Cardiac muscle cell (in vitro differentiated cells and primary cell): ENCODE results near the gene MRPS15. TPM values are rescaled to one million over a fixed set of nuclear protein-coding genes. Genes with fewer than 3 reads are reported as not detected.

Source experiments
- DNase-seq, 2 donors: peaks; one replicate each; pipeline versions ENCODE4 v3.0.0 to v3.0.0-alpha.2; 2010 to 2017; ENCODE audit warnings: low read depth in 1 of 2, low spot score in 1 of 2
- H3K27ac ChIP-seq: fragments of 200-600 bp; sonication (generic); 2 replicates; pipeline ENCODE4 v1.5.1; 2016
- H3K27me3 ChIP-seq: fragments of 200-600 bp; sonication (generic); 2 replicates; pipeline ENCODE4 v1.6.0; 2016; ENCODE audit warnings: control low read depth
- H3K36me3 ChIP-seq: fragments of 200-600 bp; sonication (generic); 2 replicates; pipeline ENCODE4 v1.5.1; 2016; ENCODE audit warnings: control low read depth
- H3K4me1 ChIP-seq: fragments of 200-600 bp; sonication (generic); 2 replicates; pipeline ENCODE4 v1.8.1; 2017; ENCODE audit warnings: low read depth, mild to moderate bottlenecking, mixed run types
- H3K4me3 ChIP-seq: fragments of 200-600 bp; sonication (generic); 2 replicates; pipeline ENCODE4 v1.5.1; 2016; ENCODE audit warnings: mild to moderate bottlenecking
- H3K9me3 ChIP-seq: fragments of 200-600 bp; sonication (generic); 2 replicates; pipeline ENCODE4 v1.5.1; 2017; ENCODE audit warnings: low read depth, mild to moderate bottlenecking, control low read depth
- CTCF ChIP-seq: IDR thresholded peaks from 2 replicates; pipeline ENCODE4 v1.5.1; 2012; ENCODE audit warnings: low read depth, mild to moderate bottlenecking, low read length
- polyA plus RNA-seq: library from polyadenylated mRNA; unstranded; fragments of >200 nt; fragmentation: Nextera tagmentation; extraction: Ambion mirVana; gene quantifications from 2 replicates; pipeline ENCODE4 v1.2.1, GENCODE V29; 2016
- total RNA-seq: library from RNA; depleted of rRNA; stranded (reverse); fragments of >200 nt; gene quantifications from 2 replicates; pipeline ENCODE4 v1.2.3, GENCODE V29; 2016

Gene MRPS15
- total and polyA plus RNA-seq, 2 experiments from 2014 or later: 83.5 to 166 TPM

- Histone ChIP-seq H3K9me3 (no peaks in the 10 kb centered on the region), H3K27me3 (no peaks in the 10 kb centered on the region), H3K4me3 (no peak overlapping the region), H3K27ac (no peak overlapping the region), H3K36me3 (peaks cover 11% of the 10 kb centered on the region), H3K4me1 (no peaks in the 10 kb centered on the region)
- peak; percentile 96 for TF ChIP-seq CTCF
- DNase-seq: peak; percentile 79 to 88
Observed at GRCh38 chr1:36420836-36421317, 43.3 kb downstream of the MRPS15 start.

- Histone ChIP-seq H3K27me3 (no peaks in the 10 kb centered on the region), H3K9me3 (no peaks in the 10 kb centered on the region), H3K36me3 (peaks cover 11% of the 10 kb centered on the region), H3K27ac (no peak overlapping the region), H3K4me1 (no peaks in the 10 kb centered on the region), H3K4me3 (no peak overlapping the region)
- DNase-seq: peak in 1 of 2 donors; percentile 63
- TF ChIP-seq CTCF: no peak
Observed at GRCh38 chr1:36420409-36420808, 43.8 kb downstream of the MRPS15 start.

- no peak overlapping the region for H3K27ac ChIP-seq
- no peaks in the 10 kb centered on the region for H3K27me3 ChIP-seq
- no peak for DNase-seq
- H3K36me3 ChIP-seq: peaks cover 11% of the 10 kb centered on the region
- H3K4me1 ChIP-seq: no peaks in the 10 kb centered on the region
- H3K9me3 ChIP-seq: no peaks in the 10 kb centered on the region
- H3K4me3 ChIP-seq: no peak overlapping the region
- no peak for TF ChIP-seq CTCF
Observed at GRCh38 chr1:36419569-36419968, 44.6 kb downstream of the MRPS15 start.

- Histone ChIP-seq H3K9me3 (no peaks in the 10 kb centered on the region), H3K36me3 (peaks cover 11% of the 10 kb centered on the region), H3K27ac (no peak overlapping the region), H3K4me3 (no peak overlapping the region), H3K27me3 (no peaks in the 10 kb centered on the region), H3K4me1 (no peaks in the 10 kb centered on the region)
- TF ChIP-seq CTCF: no peak
- DNase-seq: no peak
Observed at GRCh38 chr1:36419140-36419539, 45.0 kb downstream of the MRPS15 start.

GRCh38 chr1:36417931-36418330 lies 46.3 kb downstream of the MRPS15 start:
- H3K27me3 ChIP-seq: no peaks in the 10 kb centered on the region
- no peaks in the 10 kb centered on the region for H3K9me3 ChIP-seq
- no peak overlapping the region for H3K4me3 ChIP-seq
- H3K27ac ChIP-seq: no peak overlapping the region
- no peaks in the 10 kb centered on the region for H3K4me1 ChIP-seq
- no peak for TF ChIP-seq CTCF
- no peak for DNase-seq
- H3K36me3 ChIP-seq: peaks cover 7% of the 10 kb centered on the region
